Aorta (tissue), 5 donors: ENCODE measurements around the gene BICDL1. TPM values are rescaled to one million over a fixed set of nuclear protein-coding genes. Genes with fewer than 3 reads are reported as not detected.

Source experiments
- ATAC-seq: fragments of 200-7000 bp; cut with Tn5 transposase; one replicate; pipeline ENCODE4 v1.9.1; 2022; ENCODE audit warnings: moderate library complexity; ENCODE audit not compliant: low FRiP score
- DNase-seq, 2 donors: peaks; one replicate each; pipeline ENCODE4 v3.0.0-alpha.2; 2020
- H3K27ac ChIP-seq, 2 donors: one replicate each; pipeline ENCODE4 v1.5.1; 2013; ENCODE audit warnings: low read length in 2 of 2, mild to moderate bottlenecking in 2 of 2, moderate library complexity in 2 of 2, control low read depth in 1 of 2, inconsistent platforms in 1 of 2, low read depth in 1 of 2
- H3K27me3 ChIP-seq, 2 donors: one replicate each; pipeline ENCODE4 v1.6.1; 2013; ENCODE audit warnings: control low read depth in 1 of 2, low read length in 1 of 2, mild to moderate bottlenecking in 1 of 2, moderate library complexity in 1 of 2; ENCODE audit not compliant: insufficient read depth in 2 of 2, control insufficient read depth in 1 of 2
- H3K36me3 ChIP-seq, 2 donors: one replicate each; pipeline ENCODE4 v1.6.1; 2013; ENCODE audit warnings: control low read depth in 1 of 2, low read length in 1 of 2, mild to moderate bottlenecking in 1 of 2; ENCODE audit not compliant: insufficient read depth in 2 of 2, control insufficient read depth in 1 of 2
- H3K4me1 ChIP-seq, 2 donors: one replicate each; pipeline ENCODE4 v1.6.1; 2013; ENCODE audit warnings: low read length in 2 of 2, control low read depth in 1 of 2, mild to moderate bottlenecking in 1 of 2, moderate library complexity in 1 of 2; ENCODE audit not compliant: insufficient read depth in 2 of 2, control insufficient read depth in 1 of 2
- H3K4me3 ChIP-seq, 2 donors: one replicate each; pipeline ENCODE4 v1.5.1; 2013; ENCODE audit warnings: low read length in 2 of 2, control low read depth in 1 of 2, mild to moderate bottlenecking in 1 of 2
- H3K9me3 ChIP-seq: one replicate; pipeline ENCODE4 v1.6.1; 2013; ENCODE audit warnings: mild to moderate bottlenecking, low read length; ENCODE audit not compliant: control insufficient read depth
- WGBS, 2 donors: extraction: QIAGEN DNeasy Blood & Tissue Kit; methylation state at CpG; one replicate each; pipeline ENCODE4 v1.1.7; 2013; 5-methylcytosine and 5-hydroxymethylcytosine counted together
- intact Hi-C, 2 donors: fragments of 100-400 bp; cut with DNase I; formaldehyde crosslinking; loops; one replicate each; pipeline versions ENCODE4 v1.14.2 to v1.15.0; 2022
- polyA plus RNA-seq, 2 donors: library from polyadenylated mRNA; stranded (reverse); fragments of 200-250 nt; gene quantifications; one replicate each; pipeline ENCODE4 v1.2.3, GENCODE V29; 2013
- total RNA-seq, 2 donors: library from RNA; stranded (reverse); fragmentation: NEBNext Ultra II Directional; extraction: Animal tissue kit (Norgen Biotek cat#: 25700); gene quantifications; one replicate each; pipeline ENCODE4 v1.2.1, GENCODE V29; 2021
- donor health status: healthy with polysubstance abuse.
- donor health status: Bipolar disorder and iron deficiency.
- donor health status: DM: no; HTN: no; CAD: no.
- donor health status: DM: no; HTN: no; CAD: no.
- donor health status: DM: yes; HTN: yes; CAD: no.

The BICDL1 gene
- total and polyA plus RNA-seq, 4 donors: 0.36 to 1.7 (median 1.3) TPM

GRCh38 chr12:120126635-120127005 is 137.6 kb downstream of the BICDL1 start:
- H3K36me3 ChIP-seq: peaks cover 0 to 5% of the 10 kb centered on the region in 2 donors
- H3K4me3 ChIP-seq: no peak overlapping the region
- intact Hi-C loops: no loop called here
- WGBS, 2 donors: 55 to 60% methylated on average over 2 of the region's 2 CpGs
- DNase-seq (peak in 1 of 2 donors; percentile 85), ATAC-seq (peak; percentile 59)
- H3K9me3 ChIP-seq: no peaks in the 10 kb centered on the region
- no peaks in the 10 kb centered on the region for H3K27me3 ChIP-seq
- H3K4me1 ChIP-seq: no peaks in the 10 kb centered on the region
- H3K27ac ChIP-seq: no peak overlapping the region

- no peaks in the 10 kb centered on the region for H3K9me3 ChIP-seq
- H3K27ac ChIP-seq: no peak overlapping the region
- H3K36me3 ChIP-seq: peaks cover 4 to 13% of the 10 kb centered on the region in 2 donors
- no peak for DNase-seq
- intact Hi-C loops: no loop called here
- ATAC-seq: no peak
- H3K4me1 ChIP-seq: no peaks in the 10 kb centered on the region
- 84 to 85% methylated on average over 6 of the region's 6 CpGs for WGBS, 2 donors
- H3K4me3 ChIP-seq: no peak overlapping the region
- no peaks in the 10 kb centered on the region for H3K27me3 ChIP-seq
Observed at GRCh38 chr12:120130011-120130410, 141.0 kb downstream of the BICDL1 start.

GRCh38 chr12:120131116-120131515 is 142.1 kb downstream of the BICDL1 start:
- Histone ChIP-seq H3K27ac (no peak overlapping the region), H3K4me3 (no peak overlapping the region), H3K9me3 (no peaks in the 10 kb centered on the region), H3K36me3 (peaks cover 4 to 14% of the 10 kb centered on the region in 2 donors), H3K4me1 (no peaks in the 10 kb centered on the region), H3K27me3 (no peaks in the 10 kb centered on the region)
- DNase-seq (no peak), ATAC-seq (no peak)
- intact Hi-C loops: no loop called here
- 94% methylated on average over 15 of the region's 15 CpGs for WGBS, 2 donors

GRCh38 chr12:120132054-120132836 is 143.2 kb downstream of the BICDL1 start:
- peaks cover 4 to 23% of the 10 kb centered on the region in 2 donors for H3K36me3 ChIP-seq
- H3K27me3 ChIP-seq: no peaks in the 10 kb centered on the region
- 79 to 84% methylated on average over 9 of the region's 9 CpGs for WGBS, 2 donors
- H3K4me1 ChIP-seq: no peaks in the 10 kb centered on the region
- intact Hi-C loops: no loop called here
- no peak overlapping the region for H3K27ac ChIP-seq
- H3K9me3 ChIP-seq: no peaks in the 10 kb centered on the region
- no peak for ATAC-seq
- no peak overlapping the region for H3K4me3 ChIP-seq
- DNase-seq: no peak

GRCh38 chr12:120132863-120133385 is 143.9 kb downstream of the BICDL1 start:
- no peak overlapping the region for H3K27ac ChIP-seq
- 84 to 89% methylated on average over 6 of the region's 6 CpGs for WGBS, 2 donors
- DNase-seq: no peak
- no peaks in the 10 kb centered on the region for H3K27me3 ChIP-seq
- intact Hi-C loops: no loop called here
- ATAC-seq: no peak
- H3K4me1 ChIP-seq: no peaks in the 10 kb centered on the region
- no peak overlapping the region for H3K4me3 ChIP-seq
- H3K36me3 ChIP-seq: peaks cover 4 to 26% of the 10 kb centered on the region in 2 donors
- no peaks in the 10 kb centered on the region for H3K9me3 ChIP-seq

- no peak for ATAC-seq
- intact Hi-C loops: no loop called here
- H3K27me3 ChIP-seq: no peaks in the 10 kb centered on the region
- DNase-seq: no peak
- H3K9me3 ChIP-seq: no peaks in the 10 kb centered on the region
- WGBS, 2 donors: 97% methylated on average over 20 of the region's 20 CpGs
- H3K36me3 ChIP-seq: peaks cover 8 to 30% of the 10 kb centered on the region in 2 donors
- no peak overlapping the region for H3K27ac ChIP-seq
- H3K4me3 ChIP-seq: no peak overlapping the region
- no peaks in the 10 kb centered on the region for H3K4me1 ChIP-seq
Observed at GRCh38 chr12:120134307-120134980, 145.4 kb downstream of the BICDL1 start.

- H3K36me3 ChIP-seq: peaks cover 15 to 32% of the 10 kb centered on the region in 2 donors
- intact Hi-C loops: no loop called here
- DNase-seq (no peak), ATAC-seq (no peak)
- H3K4me3 ChIP-seq: no peak overlapping the region
- H3K27ac ChIP-seq: no peak overlapping the region
- WGBS, 2 donors: 91 to 92% methylated on average over 11 of the region's 11 CpGs
- no peaks in the 10 kb centered on the region for H3K4me1 ChIP-seq
- no peaks in the 10 kb centered on the region for H3K27me3 ChIP-seq
- H3K9me3 ChIP-seq: no peaks in the 10 kb centered on the region
Observed at GRCh38 chr12:120136093-120136770, 147.2 kb downstream of the BICDL1 start.

- no peak for DNase-seq
- no peaks in the 10 kb centered on the region for H3K9me3 ChIP-seq
- no peak for ATAC-seq
- H3K27ac ChIP-seq: no peak overlapping the region
- H3K4me3 ChIP-seq: no peak overlapping the region
- WGBS, 2 donors: 87 to 88% methylated on average over 11 of the region's 11 CpGs
- H3K27me3 ChIP-seq: no peaks in the 10 kb centered on the region
- intact Hi-C loops: no loop called here
- H3K4me1 ChIP-seq: no peaks in the 10 kb centered on the region
- peaks cover 17 to 37% of the 10 kb centered on the region in 2 donors for H3K36me3 ChIP-seq
Observed at GRCh38 chr12:120137833-120138232, 148.8 kb downstream of the BICDL1 start.
